Prostate gland (tissue), 2 donors: ENCODE data around the gene UBE2D4. TPM values are rescaled to one million over a fixed set of nuclear protein-coding genes. Genes with fewer than 3 reads are reported as not detected.
"Not testable (repeated sequence)": the region's sequence is repeated elsewhere in the genome, so short reads cannot be mapped to it uniquely, and the experiment has no call there.

Experiments
- DNase-seq: peaks from one replicate; pipeline ENCODE4 v3.0.0-alpha.2; 2019; ENCODE audit warnings: low spot score
- H3K27ac ChIP-seq, 2 donors: fragments of 200-600 bp; sonication (generic); 2 replicates each; pipeline ENCODE4 v1.5.1; 2017 to 2019
- H3K27me3 ChIP-seq: fragments of 200-600 bp; sonication (generic); replicated peaks from 2 replicates; pipeline ENCODE4 v1.5.1; 2019; ENCODE audit not compliant: insufficient read depth
- H3K36me3 ChIP-seq, 2 donors: fragments of 200-600 bp; sonication (generic); 1 replicate in 1 of 2; 2 replicates in 1 of 2; pipeline versions ENCODE4 v1.5.1 to v1.8.1; 2017 to 2019
- H3K4me1 ChIP-seq: fragments of 200-600 bp; sonication (generic); replicated peaks from 2 replicates; pipeline ENCODE4 v1.5.1; 2019
- H3K4me3 ChIP-seq, 2 donors: fragments of 200-600 bp; sonication (generic); 2 replicates each; pipeline ENCODE4 v1.5.1; 2017 to 2019
- H3K9me3 ChIP-seq: fragments of 200-600 bp; sonication (generic); 2 replicates; pipeline ENCODE4 v1.5.1; 2017
- CTCF ChIP-seq, 4 experiments: fragments of 200-600 bp in 2 of 4; fragments of 450-650 bp in 2 of 4; sonication (generic) in 2 of 4; IDR thresholded peaks; 1 replicate in 3 of 4; 2 replicates in 1 of 4; pipeline ENCODE4 v1.5.1; 2016 to 2019; ENCODE audit warnings: antibody characterized with exemption in 4 of 4, mild to moderate bottlenecking in 2 of 4, moderate library complexity in 2 of 4
- POLR2A ChIP-seq: fragments of 450-650 bp; IDR thresholded peaks from one replicate; pipeline ENCODE4 v1.6.1; 2016; ENCODE audit warnings: antibody characterized with exemption, mild to moderate bottlenecking
- POLR2AphosphoS5 ChIP-seq: sonication (generic); formaldehyde crosslinking; IDR thresholded peaks from one replicate; pipeline ENCODE4 v1.6.1; 2017; ENCODE audit warnings: antibody characterized with exemption
- WGBS: methylation state at CpG from one replicate; pipeline ENCODE4 v1.1.5; 2018; 5-methylcytosine and 5-hydroxymethylcytosine counted together
- intact Hi-C: fragments of 100-400 bp; cut with DNase I; formaldehyde crosslinking; loops from one replicate; pipeline ENCODE4 v1.14.2; 2022
- total RNA-seq, 2 donors: library from RNA; depleted of rRNA; stranded (reverse); fragments of >200 nt; gene quantifications; one replicate each; pipeline ENCODE4 v1.1.0, GENCODE V29; 2016

The UBE2D4 gene
- total RNA-seq, 2 donors from 2014 or later: 17.3 to 22.0 TPM

- WGBS: 92% methylated on average over 2 of the region's 10 CpGs
Observed at GRCh38 chr7:43974725-43975482, 48.7 kb downstream of the UBE2D4 start.

GRCh38 chr7:43977525-43977924, 51.3 kb downstream of the UBE2D4 start:
- intact Hi-C loops: no loop called here
- Histone ChIP-seq H3K36me3 (no peaks in the 10 kb centered on the region), H3K9me3 (no peaks in the 10 kb centered on the region), H3K27me3 (no peaks in the 10 kb centered on the region), H3K4me3 (no peak overlapping the region), H3K27ac (no peak overlapping the region), H3K4me1 (no peaks in the 10 kb centered on the region)
- 85% methylated on average over 1 of the region's 1 CpG for WGBS
- TF ChIP-seq POLR2AphosphoS5 (no peak), CTCF (IDR thresholded peaks at IDR 0.05) (no peak), POLR2A (no peak)
- DNase-seq: no peak

More at GRCh38 chr7:43974725-43975482, 48.7 kb downstream of the UBE2D4 start:
- H3K4me3 ChIP-seq, H3K27ac ChIP-seq, intact Hi-C loops, DNase-seq, H3K4me1 ChIP-seq, H3K27me3 ChIP-seq, H3K36me3 ChIP-seq, H3K9me3 ChIP-seq: not testable (repeated sequence)

- H3K36me3 ChIP-seq, intact Hi-C loops, H3K27ac ChIP-seq, H3K4me3 ChIP-seq, H3K27me3 ChIP-seq, H3K4me1 ChIP-seq, H3K9me3 ChIP-seq: not testable (repeated sequence)
- 42% methylated on average over 11 of the region's 11 CpGs for WGBS
- peak; percentile 25 for DNase-seq
- TF ChIP-seq POLR2AphosphoS5: peak; percentile 10
Observed at GRCh38 chr7:43978102-43978501, 51.9 kb downstream of the UBE2D4 start.

GRCh38 chr7:43982848-43983247, 56.6 kb downstream of the UBE2D4 start:
- WGBS: no CpG with 5 or more reads among the region's 6 CpGs
- not testable (repeated sequence) for DNase-seq

GRCh38 chr7:43983736-43984135, 57.5 kb downstream of the UBE2D4 start:
- WGBS: 77% methylated on average over 1 of the region's 2 CpGs
- H3K27ac ChIP-seq, H3K4me3 ChIP-seq, H3K4me1 ChIP-seq, H3K27me3 ChIP-seq, H3K36me3 ChIP-seq, intact Hi-C loops, DNase-seq, H3K9me3 ChIP-seq: not testable (repeated sequence)

More at GRCh38 chr7:43982848-43983247, 56.6 kb downstream of the UBE2D4 start:
- H3K27ac ChIP-seq, H3K36me3 ChIP-seq, H3K27me3 ChIP-seq, intact Hi-C loops, H3K4me1 ChIP-seq, H3K9me3 ChIP-seq, H3K4me3 ChIP-seq: not testable (repeated sequence)

- intact Hi-C loops, H3K9me3 ChIP-seq, H3K27ac ChIP-seq, H3K4me3 ChIP-seq, H3K36me3 ChIP-seq, H3K27me3 ChIP-seq, H3K4me1 ChIP-seq: not testable (repeated sequence)
- TF ChIP-seq CTCF (IDR thresholded peaks at IDR 0.05) (peak in 3 of 4 experiments; percentile 14 to 67 (median 38)), POLR2AphosphoS5 (peak; percentile 11)
- 21% methylated on average over 27 of the region's 33 CpGs for WGBS
- peak; percentile 42 for DNase-seq
Observed at GRCh38 chr7:43985904-43986864, 59.9 kb downstream of the UBE2D4 start.

GRCh38 chr7:43987476-43987875, 61.2 kb downstream of the UBE2D4 start:
- H3K27ac ChIP-seq, H3K36me3 ChIP-seq, intact Hi-C loops, H3K9me3 ChIP-seq, DNase-seq, H3K4me3 ChIP-seq, H3K4me1 ChIP-seq, H3K27me3 ChIP-seq: not testable (repeated sequence)
- 80% methylated on average over 1 of the region's 9 CpGs for WGBS
